Endometrium (tissue), 2 donors: ENCODE results near the gene ELFN1.

ENCODE experiments used
- FAIRE-seq: peaks from 2 replicates; lab custom pipeline; 2012; peaks lifted over from hg19 to GRCh38; lab: Jason Lieb, UNC
- donor health status: control.
- donor health status: control.

The ELFN1 gene

DNA sequence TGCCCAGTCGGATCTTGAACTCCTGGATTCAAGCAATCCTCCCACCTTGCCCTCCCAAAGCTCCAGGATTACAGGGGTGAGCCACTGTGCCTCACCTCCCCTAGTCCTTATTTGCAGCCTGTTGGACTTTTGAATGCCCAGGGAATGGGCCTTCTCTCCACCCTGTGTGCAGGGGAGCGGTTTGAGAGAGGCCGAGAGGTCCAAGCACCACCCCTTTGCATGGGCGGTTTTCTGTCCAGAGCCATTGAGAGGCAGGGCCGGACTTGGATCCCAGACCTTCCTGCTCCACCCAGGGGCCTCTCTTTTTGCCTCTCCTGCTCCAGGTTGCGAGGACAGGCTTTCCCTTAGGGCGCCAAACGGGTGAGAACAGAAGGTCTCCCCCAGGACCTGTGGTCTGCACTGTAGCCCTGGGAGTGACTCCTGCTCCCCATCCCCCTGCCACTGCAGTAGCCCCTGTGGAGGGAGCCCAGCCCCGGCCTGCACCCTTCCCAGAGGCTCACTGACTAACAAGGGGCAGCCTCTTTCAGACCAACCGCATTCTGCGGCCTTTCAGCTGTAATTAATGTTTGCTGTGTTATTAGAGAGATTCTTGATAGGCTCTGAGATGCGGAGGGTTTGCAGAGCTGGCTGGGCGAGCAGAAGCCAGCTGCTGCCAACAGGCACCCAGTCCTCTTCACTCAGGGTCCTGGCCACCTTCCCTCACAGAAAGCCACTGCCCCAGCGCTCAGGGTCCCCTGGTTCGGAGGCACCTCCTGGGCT is 57.9 kb downstream of the ELFN1 start:
- no peak for FAIRE-seq

DNA sequence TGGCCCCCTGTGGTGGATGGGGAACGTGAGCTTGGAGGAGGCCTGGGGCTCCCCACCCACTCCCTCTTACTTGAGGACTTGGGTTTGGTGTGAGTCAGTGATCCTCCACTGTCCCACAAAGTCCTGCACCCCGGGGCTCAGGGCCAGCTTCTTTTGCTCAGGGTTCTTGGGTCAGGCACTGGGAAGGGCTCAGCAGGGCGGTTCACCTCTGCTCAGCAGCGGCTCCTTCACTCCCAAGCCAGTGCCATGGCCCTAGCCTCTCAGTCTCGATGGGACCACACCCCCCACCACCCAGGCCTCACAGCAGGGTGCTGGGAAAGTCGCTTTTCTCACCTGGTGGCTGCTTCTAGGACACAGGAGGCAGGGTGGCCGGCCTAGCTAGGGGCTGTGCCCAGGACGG is 59.1 kb downstream of the ELFN1 start:
- no peak for FAIRE-seq

DNA sequence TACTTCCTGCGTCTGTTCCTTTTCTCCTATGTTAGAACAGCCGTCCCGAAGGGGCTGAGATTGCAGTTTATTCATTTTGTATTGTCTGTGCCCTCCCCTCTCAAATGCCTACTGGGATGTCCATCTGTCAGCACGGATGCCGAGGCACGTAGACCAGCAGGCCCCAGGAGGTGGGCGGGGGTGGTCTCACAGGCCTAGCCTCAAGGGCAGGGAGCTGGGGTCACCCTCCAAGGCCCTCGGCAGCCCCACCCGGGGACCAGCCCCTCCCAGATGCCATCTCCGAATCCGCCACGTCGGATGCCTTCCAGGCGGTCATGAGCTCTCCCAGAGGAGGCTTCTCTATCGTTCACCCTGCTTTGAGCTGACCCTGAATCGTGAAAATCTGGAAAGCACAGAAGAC is 59.7 kb downstream of the ELFN1 start:
- no peak for FAIRE-seq

DNA sequence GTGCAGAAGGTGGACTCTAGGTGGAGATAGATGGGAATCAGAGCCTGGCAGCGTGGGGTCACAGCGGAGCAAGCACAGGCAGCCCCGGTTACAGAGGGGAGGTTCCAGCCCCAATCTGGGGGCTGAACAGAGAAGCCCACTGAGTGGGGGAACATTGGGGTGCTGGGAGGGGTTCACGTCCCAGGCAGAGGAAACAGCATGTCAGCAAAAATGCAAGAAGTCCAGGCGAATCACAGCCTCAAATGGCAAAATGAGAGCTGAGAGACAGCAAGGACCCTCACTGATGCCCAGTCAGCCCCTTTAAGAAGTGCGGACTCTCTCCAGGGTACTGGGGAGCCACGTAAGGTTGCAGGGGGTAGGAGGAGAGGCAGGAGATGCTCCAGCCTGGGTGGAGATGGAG is 62.0 kb downstream of the ELFN1 start:
- FAIRE-seq = no peak

DNA sequence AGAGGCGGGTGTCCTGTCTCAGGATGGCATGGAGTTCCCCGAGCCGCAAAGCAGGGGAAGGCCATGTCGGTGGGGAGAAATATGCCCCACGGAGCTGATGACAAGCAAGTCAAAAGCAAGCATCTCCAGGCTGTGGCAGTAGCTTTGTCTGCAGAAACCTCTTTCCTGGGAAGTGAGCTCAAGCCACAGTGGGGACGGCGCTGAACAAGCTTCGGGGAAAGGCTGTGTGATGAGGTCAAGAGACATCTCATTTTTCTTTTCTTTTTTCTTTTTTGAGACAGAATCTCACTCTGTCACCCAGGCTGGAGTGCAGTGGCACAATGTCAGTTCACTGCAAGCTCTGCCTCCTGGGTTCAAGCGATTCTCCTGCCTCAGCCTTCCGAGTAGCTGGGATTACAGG is 62.6 kb downstream of the ELFN1 start:
- no peak for FAIRE-seq

DNA sequence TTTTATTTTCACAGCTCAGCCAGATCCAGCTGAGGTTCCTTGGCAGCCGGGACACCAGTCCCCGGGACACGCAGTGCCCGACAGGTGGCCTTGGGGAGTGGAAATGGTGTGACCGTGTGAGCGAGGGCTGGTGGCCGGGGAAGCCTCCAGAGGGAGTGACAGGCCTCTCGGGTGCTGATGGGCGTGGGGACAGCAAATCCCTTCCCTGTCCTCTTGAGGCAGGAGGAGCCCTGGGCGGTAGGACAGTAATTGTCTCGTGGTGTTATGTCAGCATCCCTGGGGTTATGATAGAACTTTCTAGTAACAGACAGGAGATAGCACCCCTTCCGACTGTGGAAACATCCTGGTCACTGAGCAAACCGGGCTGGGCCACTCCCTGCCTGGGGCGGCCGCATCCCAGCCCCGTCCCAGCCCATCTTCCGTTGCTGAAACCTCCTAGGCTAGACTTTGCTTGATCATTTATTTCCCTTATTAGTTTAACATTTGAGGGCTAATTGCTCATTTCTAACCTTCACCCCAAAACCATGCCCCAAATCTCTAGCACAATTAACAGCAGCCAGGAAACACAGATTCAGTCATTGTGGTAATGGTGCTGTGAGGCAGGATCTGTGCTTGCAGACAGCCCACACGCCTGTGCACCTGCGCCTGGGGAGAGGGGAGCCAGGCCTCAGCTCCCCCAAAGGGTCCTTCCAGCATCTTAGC is 63.3 kb downstream of the ELFN1 start:
- FAIRE-seq = no peak

DNA sequence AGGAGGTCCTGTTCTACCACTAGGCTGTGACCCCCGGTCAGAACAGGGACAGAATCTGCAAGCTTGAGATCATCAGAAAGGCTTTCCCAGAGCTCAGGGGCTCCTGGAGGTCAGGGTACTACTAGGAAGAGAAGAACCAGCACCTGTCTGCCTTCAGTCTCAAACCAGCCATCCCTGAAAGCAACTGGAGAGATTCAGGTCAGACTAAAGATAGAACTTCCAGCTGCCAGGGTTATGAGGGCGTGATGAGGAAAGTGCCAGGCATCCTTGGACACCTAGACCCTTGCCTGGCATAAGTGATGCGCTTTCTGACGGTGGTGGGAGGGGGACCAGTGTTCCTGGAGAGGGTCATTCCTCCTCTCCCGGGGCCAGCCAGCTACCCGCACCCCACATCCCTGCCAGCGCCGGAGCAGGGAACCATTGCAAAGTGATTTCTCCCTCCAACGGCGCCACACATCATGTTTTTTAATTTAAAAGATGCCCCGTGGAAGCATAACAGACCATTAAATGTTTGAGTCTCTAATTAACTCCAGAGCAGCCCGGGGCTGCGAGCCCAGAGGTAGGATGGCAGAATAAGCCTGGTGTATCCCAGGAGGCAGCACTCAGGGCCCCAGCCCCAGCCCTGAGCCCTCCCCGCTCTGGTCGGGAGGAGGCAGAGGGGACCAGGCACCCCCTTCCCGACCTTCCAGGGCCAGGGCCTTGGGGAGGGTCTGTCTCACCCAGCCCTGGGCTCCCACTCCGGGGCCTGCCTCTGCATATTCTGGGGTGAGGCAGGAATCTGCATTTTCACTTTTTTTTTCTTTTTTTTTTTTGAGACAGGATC is 64.0 kb downstream of the ELFN1 start:
- no peak for FAIRE-seq

DNA sequence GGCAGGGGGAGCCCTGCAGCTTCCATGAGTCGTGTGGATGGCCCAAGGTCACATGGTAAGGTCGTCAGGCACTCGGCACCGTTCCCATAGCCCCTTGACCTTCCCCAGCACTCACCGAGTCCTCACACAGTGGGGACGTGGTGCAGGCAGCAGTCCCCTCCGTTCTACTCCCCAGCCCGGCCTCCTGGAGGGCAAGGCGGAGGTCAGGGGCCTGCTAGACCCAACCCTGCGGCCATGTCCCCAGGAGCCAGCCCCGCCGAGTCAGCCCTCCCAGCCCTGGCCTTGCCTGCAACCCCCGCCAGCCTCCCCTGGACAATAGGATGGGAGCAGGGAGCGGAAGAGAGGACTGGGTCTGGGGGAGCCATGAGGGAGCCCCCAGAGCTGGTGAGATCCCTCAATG is 65.2 kb downstream of the ELFN1 start:
- FAIRE-seq = no peak

DNA sequence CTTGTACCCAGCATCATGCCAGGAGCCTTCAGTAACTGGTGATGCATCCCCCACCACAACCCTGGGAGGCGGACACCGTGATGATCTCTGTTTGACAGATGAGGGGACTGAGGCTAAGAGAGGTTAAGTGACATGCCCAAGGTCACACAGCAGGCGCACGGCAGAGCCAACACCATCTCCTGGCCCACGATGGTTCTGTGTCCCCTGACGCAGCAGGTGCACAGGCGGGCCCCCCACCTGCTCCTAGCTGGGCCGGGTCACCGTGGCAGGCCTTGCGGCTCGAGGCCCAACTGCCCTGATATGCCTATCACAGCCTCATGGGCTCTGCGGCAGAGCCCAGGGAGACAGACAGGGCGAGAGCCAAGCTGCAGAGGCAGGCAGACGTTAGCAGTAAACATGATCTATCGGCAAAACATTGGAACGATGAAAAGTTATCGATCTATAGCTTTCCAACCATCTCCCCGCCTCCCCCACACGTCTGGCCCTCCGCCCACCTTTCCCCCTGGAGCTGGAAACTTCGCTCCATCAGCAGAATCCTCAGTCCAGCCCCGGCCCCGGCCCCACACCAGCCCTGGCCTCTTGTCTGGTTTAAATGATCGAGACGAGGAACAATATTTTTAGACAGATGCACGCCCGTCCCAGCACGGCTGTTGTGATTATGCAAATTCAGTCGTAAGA is 65.9 kb downstream of the ELFN1 start:
- FAIRE-seq = no peak

DNA sequence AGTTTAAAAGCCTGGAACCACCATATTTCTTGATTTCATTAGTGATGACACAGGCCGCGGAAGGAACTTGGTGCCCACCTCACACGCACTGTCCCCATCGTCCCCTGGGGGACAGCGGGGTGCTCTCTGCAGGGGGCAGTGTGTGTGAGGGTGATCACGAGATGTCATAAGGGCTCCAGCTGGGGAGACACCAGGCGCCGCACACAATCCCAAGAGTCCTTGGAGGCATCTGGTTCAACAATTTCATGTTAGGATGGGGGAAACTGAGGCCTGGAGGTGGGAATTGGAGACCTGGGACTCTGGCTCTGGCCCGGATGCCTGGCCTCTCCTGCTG is 66.4 kb downstream of the ELFN1 start:
- FAIRE-seq = no peak

DNA sequence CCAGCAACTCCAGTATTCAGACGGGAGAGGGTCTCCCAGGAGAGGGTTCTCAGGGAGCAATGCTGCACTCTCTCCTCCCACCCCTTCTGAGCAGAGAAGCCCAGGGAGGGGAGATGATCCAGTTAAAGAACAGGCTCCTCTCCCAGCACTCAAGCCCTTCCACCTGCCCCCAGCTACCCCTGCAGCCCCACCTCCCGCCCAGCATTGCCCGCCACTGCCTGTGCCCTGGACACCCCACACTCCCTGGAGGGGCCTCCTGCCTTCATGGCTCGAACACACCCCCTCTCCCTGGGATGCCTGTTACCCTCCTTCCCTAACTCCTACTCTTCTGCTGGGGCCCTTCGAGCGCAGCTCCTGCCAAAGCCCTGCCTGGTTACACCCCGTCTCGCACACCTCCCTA is 66.8 kb downstream of the ELFN1 start:
- no peak for FAIRE-seq

DNA sequence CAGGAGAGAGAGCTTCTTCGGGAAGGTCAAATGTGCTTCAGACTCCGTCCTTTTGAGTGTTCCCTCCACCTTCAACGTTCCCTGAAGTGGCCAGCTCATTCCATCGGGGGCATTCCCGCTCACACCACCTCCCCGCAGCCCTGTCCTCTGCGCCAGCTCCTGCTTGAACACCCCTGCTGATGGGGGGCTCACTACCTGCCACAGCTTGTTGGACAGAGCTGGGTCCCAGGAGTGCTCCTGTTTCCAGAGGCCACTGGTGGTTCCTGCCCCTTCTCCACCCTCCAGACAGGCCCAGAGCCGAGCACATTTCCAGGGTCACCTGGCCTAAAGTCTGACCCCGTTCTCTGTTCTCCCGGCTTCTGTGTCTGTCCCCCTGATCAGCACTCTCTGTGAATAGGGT is 67.4 kb downstream of the ELFN1 start:
- FAIRE-seq = no peak

DNA sequence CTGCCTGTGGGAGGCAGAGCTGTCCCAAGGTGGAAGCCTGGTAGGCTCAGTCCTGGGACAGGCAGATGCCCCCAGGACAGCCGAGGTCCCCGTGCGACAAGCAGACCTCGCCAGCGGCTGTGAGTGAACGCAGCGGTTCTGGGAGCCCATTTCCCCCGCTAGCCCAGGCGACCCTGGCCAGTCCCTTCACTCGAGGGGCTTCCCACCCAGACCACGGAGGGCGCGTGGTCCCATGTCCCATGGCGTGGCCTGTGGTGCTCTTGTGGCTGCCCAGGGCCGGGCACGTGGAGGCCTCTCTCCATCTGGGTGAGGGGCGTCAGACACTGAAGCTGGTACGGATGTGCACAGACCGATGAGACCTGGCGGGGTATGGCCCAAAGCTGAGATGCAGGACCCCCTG is 67.9 kb downstream of the ELFN1 start:
- FAIRE-seq = no peak

DNA sequence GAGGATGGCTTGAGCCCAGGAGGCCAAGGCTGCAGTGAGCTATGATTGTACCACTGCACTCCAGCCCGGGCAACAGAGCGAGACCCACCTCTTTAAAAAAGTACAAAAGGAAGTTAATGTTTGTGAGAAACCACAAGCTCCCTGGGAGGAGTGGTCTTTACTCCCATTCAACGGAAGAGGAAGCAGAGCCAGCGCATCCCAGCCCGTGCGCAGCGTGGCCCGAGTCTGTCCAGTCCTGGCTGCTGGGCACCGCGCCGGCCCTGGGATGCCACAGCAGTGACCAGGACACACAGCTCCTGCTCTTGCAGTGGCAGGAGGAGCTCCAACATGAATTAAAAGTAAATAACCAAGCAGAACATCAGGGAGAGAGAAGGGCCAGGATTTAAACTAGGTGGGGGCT is 68.4 kb downstream of the ELFN1 start:
- no peak for FAIRE-seq

DNA sequence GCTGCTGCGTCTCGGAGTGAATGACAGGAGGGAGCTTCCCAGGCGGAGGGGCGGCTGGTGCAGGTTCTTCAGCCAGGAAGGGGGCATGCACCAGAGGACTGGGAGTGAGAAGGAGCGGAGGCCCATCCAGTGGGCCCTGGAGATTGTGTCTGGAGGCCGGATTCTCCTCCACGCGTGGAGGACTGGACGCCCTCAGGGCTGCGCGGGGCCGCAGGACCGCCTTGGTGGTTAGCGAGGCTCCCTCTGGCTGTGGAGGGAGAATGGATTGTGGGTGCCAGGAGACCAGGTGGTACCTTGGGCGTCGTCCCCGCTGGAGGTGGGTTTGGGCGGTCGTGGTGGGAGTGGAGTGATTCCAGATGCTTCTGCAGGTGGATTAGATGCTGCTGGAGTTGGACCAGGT is 68.9 kb downstream of the ELFN1 start:
- no peak for FAIRE-seq

DNA sequence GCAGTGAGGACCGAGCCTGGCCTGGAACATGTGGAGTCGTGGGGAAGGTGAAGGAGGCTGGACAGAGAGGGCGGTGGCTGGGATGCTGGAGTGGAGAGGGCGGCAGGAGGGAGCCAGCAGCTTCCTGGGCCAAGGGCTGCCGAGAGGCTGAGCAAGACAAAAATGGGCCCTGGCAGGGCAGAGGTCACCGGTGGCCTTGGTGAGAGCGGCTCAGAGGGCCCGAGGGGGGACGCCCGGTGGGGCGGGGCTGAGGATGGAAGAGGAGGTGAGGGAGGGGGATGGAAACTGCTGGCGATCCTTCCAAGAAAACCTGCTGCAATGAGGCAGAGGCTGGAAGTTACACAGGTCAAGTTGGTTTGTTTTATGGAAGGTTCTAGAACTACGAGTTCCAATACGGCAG is 69.5 kb downstream of the ELFN1 start:
- FAIRE-seq = no peak

DNA sequence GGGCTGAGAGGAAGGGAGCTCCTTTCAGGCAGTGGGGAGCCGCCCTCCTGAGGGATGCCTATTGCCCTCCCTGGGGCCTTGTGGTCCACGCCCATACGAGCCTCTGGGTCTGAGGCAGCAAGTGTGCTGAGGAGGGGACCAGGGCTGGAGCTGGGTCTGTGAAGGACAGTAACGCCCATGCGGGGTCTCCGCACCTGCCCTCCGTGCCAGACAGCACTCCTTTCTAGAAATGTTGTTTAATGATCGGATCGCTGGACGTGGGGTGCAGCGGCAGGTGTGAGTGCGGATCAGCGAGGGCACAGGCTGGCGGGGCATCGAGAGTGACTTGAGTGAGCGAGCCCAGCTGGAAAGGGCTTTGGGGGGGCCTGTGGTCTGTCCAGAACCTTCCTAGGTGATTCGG is 70.1 kb downstream of the ELFN1 start:
- no peak for FAIRE-seq

DNA sequence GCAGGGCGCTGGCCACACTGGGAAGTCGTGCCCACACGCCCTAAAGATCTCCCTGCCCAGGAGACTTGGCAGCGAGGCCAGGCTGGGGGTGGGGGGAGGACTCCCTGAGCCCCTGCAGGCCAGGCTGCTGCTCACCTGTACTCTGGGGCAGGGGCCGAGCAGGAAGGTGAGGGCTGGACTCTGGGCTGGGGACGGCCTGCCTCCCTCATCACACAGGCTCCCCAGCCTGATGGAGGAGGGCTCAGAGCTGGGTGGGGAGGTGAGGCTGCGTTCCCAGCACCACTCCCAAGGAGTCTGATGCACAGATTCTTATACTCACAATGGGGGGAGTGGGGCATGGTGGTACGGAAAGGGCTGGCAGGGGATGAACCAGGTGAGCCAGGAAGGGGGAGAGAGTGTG is 71.2 kb downstream of the ELFN1 start:
- no peak for FAIRE-seq

DNA sequence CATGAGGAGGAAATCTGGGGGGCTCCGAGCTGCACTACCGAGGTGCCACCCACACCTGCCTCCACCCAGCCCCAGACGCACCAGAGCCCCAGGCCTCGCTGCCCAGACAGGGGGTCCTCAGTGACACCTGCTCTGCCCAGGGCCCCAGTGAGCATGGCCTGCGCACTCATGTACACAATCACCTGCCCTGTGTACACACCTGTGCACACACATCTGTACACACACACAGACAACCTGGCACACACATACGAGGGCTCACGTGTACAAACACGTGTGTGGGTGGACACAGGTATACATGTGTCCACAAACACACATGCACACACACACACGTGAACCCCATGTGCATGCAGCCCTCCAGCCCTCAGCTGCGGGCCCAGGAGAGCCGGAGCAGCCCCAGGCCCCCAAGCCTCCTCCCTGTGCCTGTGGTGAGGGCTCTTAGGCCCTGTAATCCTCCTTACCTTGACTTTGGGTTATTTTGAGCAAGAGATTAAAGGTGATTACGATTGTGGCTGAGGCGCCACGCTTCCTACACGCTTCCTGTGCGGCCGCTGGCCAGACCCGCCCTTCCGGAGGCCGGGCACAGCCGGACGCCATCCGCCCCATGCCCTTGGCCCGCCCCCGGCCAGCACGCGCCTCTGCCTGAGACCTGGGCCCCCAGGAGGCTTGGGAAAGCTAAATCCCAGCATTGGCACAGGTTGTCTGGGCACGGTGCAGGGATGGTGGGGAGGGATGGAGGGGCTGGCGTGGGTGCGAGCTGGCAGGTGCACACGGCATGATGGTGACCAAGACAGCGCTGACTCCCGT is 71.9 kb downstream of the ELFN1 start:
- FAIRE-seq = no peak

DNA sequence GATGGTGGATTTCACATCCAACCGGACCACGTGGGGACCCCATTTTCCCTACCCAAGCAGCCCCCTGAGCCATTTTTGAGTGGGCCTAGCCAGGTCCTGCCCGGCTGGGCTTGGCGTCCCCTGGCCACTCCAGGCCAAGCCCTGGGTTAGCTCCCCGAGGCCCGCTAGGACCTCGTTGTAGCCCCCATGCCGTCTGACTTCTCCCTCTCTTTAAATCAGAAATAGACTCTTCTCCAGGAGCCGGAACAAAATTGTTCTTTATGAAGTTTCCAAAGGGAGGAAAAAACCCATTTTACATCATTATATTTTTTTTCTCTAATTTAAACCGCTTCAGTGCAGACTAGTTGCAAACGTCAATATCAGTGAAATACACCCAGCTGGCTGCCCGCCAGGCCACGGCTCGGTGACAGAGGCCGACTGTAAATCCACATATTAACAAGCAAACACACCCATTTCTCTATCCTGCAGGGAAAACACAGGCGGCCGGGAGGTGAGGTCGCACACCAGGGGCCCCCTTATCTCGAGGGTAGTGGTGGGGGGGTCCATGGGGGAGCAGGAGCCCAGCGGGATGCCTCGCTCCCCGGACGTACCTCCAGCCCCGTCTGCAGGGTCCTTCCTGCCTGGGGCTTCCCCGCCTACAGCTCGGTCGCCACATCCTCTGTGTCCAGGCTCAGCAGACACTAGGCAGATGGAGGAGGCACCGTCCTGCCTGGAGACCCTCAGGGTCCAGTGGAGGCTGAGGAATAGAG is 72.7 kb downstream of the ELFN1 start:
- FAIRE-seq = no peak
